ENCODE results near the gene DDX10. TPM values are rescaled to one million over a fixed set of nuclear protein-coding genes. Genes with fewer than 3 reads are reported as not detected.

DDX10 gene
- total RNA-seq, 2 donors from 2014 or later: 18.5 to 33.1 TPM

DNA sequence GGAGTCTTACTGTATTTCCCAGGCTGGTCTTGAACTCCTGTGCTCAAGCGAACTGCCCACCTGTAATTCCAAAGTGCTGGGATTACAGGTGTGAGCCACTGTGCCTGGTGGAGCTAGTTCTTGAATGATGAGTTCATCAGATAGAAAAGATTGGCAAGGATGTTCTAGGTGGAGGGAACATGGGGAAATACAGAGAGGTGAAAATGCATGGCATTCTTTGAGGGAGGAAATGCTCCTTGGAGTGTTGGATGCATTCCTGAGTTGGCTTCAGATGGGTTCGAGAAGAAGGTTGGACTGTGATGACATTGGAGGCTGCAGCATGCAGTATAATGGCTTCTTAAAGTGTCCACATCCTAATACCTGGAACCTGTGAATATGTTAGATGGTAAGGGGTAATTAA is 4.4 kb downstream of the DDX10 start:
- Histone ChIP-seq H3K36me3 (no peaks in the 10 kb centered on the region), H3K4me1 (replicated peaks) (peaks cover 6% of the 10 kb centered on the region), H3K9me3 (no peaks in the 10 kb centered on the region), H3K27ac (no peak overlapping the region), H3K4me3 (no peak overlapping the region), H3K27me3 (replicated peaks; ENCODE audit: insufficient read depth) (no peaks in the 10 kb centered on the region)
- DNase-seq (ENCODE audit: low spot score): no peak
- intact Hi-C loops (cut with DNase I): loop anchor here (10.0 kb wide), 2 partner anchors 174 to 204 kb away; partner anchors contain the start of genes C11orf65 and POGLUT3
- 95% methylated on average over 2 of the region's 2 CpGs for WGBS
- TF ChIP-seq POLR2AphosphoS5 (IDR thresholded peaks at IDR 0.05) (no peak), POLR2A (IDR thresholded peaks at IDR 0.05) (no peak)
- TF ChIP-seq, protein P1, sequence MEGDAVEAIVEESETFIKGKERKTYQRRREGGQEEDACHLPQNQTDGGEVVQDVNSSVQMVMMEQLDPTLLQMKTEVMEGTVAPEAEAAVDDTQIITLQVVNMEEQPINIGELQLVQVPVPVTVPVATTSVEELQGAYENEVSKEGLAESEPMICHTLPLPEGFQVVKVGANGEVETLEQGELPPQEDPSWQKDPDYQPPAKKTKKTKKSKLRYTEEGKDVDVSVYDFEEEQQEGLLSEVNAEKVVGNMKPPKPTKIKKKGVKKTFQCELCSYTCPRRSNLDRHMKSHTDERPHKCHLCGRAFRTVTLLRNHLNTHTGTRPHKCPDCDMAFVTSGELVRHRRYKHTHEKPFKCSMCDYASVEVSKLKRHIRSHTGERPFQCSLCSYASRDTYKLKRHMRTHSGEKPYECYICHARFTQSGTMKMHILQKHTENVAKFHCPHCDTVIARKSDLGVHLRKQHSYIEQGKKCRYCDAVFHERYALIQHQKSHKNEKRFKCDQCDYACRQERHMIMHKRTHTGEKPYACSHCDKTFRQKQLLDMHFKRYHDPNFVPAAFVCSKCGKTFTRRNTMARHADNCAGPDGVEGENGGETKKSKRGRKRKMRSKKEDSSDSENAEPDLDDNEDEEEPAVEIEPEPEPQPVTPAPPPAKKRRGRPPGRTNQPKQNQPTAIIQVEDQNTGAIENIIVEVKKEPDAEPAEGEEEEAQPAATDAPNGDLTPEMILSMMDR (IDR thresholded peaks at IDR 0.05): no peak

DNA sequence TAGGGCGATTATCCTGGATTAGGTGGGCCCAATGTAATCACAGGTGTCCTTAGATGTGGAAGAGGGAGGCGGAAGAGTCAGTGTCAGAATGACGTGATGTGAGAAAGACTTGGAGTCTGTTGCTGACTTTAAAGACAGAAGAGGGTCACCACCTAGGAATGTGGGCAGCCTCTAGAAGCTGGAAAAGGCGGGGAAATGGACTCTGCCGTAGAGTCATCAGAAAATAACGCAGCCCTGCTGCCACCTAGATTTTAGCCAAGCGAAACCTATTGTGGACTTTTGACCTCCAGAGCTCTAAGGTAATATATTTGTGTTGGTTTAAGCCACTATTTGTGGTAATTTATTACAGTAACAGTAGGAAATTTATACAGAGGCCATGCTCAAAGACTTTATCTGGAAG is 4.8 kb downstream of the DDX10 start:
- intact Hi-C loops (cut with DNase I): loop anchor here (10.0 kb wide), 2 partner anchors 175 to 205 kb away; partner anchors contain the start of genes C11orf65 and POGLUT3
- Histone ChIP-seq H3K36me3 (no peaks in the 10 kb centered on the region), H3K27ac (no peak overlapping the region), H3K27me3 (replicated peaks; ENCODE audit: insufficient read depth) (no peaks in the 10 kb centered on the region), H3K4me3 (no peak overlapping the region), H3K4me1 (replicated peaks) (peaks cover 6% of the 10 kb centered on the region), H3K9me3 (no peaks in the 10 kb centered on the region)
- DNase-seq (ENCODE audit: low spot score): no peak
- no peak for TF ChIP-seq POLR2A (IDR thresholded peaks at IDR 0.05)
- TF ChIP-seq, protein P1 (IDR thresholded peaks at IDR 0.05): no peak
- no peak for TF ChIP-seq POLR2AphosphoS5 (IDR thresholded peaks at IDR 0.05)
- WGBS: 96% methylated on average over 7 of the region's 7 CpGs

DNA sequence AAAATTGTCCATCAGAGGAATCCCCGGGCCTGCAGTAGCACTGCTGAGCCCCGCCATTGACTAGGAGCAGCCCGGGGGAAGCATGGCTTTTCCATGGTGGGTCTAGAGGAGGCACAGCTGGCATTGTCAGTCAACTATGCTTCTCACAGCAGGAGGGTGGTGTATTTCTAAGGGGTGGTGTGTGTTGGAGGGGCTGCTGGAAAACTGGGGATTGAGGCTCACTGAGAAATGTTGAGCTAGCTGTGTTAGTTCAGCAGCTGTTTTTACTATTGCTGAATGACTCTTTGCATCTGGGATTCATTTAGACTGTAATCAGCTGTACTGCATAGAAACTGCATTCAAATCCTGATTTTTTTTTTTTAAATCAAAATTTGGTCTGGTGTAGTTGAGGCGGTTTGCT is 5.6 kb downstream of the DDX10 start:
- WGBS: 93% methylated on average over 4 of the region's 4 CpGs
- intact Hi-C loops (cut with DNase I): no loop called here
- no peak for DNase-seq (ENCODE audit: low spot score)

DNA sequence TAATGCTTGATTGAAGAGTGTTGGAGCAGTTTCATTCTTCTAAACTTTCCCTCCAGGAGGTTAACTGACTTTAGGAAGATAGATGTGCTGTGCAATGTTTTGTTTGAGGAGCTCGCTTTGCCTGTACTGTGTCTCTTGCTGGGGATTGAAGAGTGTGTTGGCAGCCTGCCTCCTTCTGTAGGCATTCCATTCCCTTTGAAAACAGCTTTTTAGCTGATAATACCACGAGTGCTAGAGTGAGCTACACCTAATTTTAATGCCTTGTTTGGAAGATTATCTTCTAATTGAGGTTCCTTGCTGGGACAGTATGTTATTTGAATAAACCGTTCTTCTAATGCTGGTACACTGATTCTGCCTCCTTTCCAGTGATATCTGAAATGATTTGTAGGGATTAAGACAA is 7.2 kb downstream of the DDX10 start:
- TF ChIP-seq POLR2AphosphoS5 (IDR thresholded peaks at IDR 0.05): no peak
- TF ChIP-seq, protein P1 (IDR thresholded peaks at IDR 0.05): no peak
- no peak for TF ChIP-seq POLR2A (IDR thresholded peaks at IDR 0.05)
- Histone ChIP-seq H3K9me3 (no peaks in the 10 kb centered on the region), H3K4me1 (replicated peaks) (no peaks in the 10 kb centered on the region), H3K36me3 (no peaks in the 10 kb centered on the region), H3K27ac (no peak overlapping the region), H3K4me3 (no peak overlapping the region), H3K27me3 (replicated peaks; ENCODE audit: insufficient read depth) (no peaks in the 10 kb centered on the region)
- intact Hi-C loops (cut with DNase I): no loop called here
- DNase-seq (ENCODE audit: low spot score): no peak
- WGBS: 32% methylated on average over 3 of the region's 3 CpGs

More for the DNA sequence above, 5.6 kb downstream of the DDX10 start:
- no peaks in the 10 kb centered on the region for H3K36me3 ChIP-seq
- peaks cover 6% of the 10 kb centered on the region for H3K4me1 ChIP-seq (replicated peaks)
- H3K27me3 ChIP-seq (replicated peaks; ENCODE audit: insufficient read depth): no peaks in the 10 kb centered on the region
- no peaks in the 10 kb centered on the region for H3K9me3 ChIP-seq
- TF ChIP-seq, protein P1 (IDR thresholded peaks at IDR 0.05): no peak
- TF ChIP-seq POLR2A (IDR thresholded peaks at IDR 0.05) (no peak), POLR2AphosphoS5 (IDR thresholded peaks at IDR 0.05) (no peak)
- H3K27ac ChIP-seq: no peak overlapping the region
- no peak overlapping the region for H3K4me3 ChIP-seq

DNA sequence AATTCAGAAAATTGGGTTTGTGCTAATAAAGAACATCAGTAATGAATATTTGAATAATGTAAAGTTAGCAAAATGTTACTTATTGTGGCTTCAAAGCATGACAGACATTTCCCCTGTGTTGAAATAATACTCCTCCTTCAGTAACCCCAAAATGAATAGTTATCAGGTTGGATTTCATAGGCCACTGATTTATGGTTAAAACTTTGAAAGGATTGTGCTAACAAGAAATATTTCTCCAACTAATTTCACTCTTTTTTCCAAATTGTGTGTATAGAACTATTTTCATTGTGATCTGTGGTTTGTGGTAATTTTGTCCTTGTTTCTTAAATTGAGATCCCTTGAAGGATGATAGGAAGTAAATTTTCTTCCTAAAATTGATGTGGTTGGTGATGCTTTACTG is 7.9 kb downstream of the DDX10 start:
- H3K27me3 ChIP-seq (replicated peaks; ENCODE audit: insufficient read depth): no peaks in the 10 kb centered on the region
- TF ChIP-seq POLR2AphosphoS5 (IDR thresholded peaks at IDR 0.05) (no peak), POLR2A (IDR thresholded peaks at IDR 0.05) (no peak)
- TF ChIP-seq, protein P1 (IDR thresholded peaks at IDR 0.05): no peak
- H3K9me3 ChIP-seq: no peaks in the 10 kb centered on the region
- intact Hi-C loops (cut with DNase I): no loop called here
- no peak overlapping the region for H3K27ac ChIP-seq
- no peak overlapping the region for H3K4me3 ChIP-seq
- DNase-seq (ENCODE audit: low spot score): no peak
- H3K4me1 ChIP-seq (replicated peaks): no peaks in the 10 kb centered on the region
- no peaks in the 10 kb centered on the region for H3K36me3 ChIP-seq
